Stimulated activated CD4-positive, alpha-beta T cell treated with anti-CD3 and anti-CD28 coated beads, Interleukin-1b, Interleukin-23, amount 100 ng/mL, for 1 hour (primary cell): ENCODE results near the gene HMGB3.
"Not testable (repeated sequence)": the region's sequence is repeated elsewhere in the genome, so short reads cannot be mapped to it uniquely, and the experiment has no call there.

Experiments used
- DNase-seq, 2 donors: peaks; one replicate each; pipeline ENCODE4 v3.0.0-alpha.2; 2020; ENCODE audit warnings: low read depth in 2 of 2

The HMGB3 gene

DNA sequence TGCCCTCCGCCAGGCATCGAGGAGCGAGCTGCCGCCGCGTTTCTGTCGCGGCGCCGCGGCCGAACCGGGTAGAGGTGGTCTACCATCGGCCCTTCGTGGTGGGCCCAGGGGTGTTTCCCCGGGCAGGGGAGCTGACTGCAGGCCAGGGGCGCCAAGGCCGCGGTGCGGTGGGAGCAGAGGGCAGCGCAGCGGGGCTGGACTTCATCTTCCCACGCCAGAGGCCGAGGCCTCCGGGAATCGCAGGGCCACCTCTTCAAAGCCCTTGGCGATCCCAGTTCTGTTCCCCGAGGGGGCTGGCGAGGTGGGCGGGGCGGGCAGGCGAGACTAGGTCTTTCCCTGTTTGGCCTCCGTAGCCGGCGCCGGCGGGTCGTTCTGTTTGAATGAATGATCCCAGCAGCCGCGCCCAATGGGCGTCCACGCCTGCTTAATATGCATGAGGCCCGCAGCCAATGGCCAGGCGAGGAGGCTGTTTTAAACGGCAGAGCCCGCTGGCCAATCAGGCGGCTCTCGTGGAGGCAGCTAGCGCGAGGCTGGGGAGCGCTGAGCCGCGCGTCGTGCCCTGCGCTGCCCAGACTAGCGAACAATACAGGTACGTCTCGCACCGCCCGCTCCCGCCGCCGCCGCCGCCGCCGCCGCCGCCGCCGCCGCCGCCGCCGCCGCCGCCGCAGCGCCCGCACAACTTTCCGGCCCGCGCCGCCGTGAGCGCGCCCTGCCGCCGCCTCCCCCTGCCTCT lies at the start of gene HMGB3:
HMGB3 (plus strand) TSS at position 548 of the 733 bp plus-strand sequence. CDS start 2,265 bp downstream, outside the sequence.
- DNase-seq, result peak; percentile 31 to 42

DNA sequence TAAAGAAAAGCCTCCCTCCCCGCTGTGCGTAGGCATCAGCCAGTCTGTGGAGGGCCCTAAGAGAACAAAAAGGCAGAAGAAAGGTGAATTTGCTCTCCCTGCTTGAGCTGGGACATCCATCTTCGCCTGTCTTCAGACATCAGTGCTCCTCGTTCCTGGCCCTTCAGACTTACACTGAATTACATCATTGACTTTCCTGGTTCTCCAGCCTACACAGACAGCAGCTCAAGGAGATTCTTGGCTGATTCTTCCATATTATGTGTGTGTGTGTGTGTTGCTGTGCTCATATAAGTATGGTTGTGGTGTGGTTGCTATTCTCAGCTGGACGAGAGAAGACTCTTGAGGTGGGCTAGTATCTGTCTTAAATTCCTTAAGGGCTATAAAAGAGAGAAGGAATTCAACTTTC lies 49.2 kb upstream of the HMGB3 start:
- no peak for DNase-seq

DNA sequence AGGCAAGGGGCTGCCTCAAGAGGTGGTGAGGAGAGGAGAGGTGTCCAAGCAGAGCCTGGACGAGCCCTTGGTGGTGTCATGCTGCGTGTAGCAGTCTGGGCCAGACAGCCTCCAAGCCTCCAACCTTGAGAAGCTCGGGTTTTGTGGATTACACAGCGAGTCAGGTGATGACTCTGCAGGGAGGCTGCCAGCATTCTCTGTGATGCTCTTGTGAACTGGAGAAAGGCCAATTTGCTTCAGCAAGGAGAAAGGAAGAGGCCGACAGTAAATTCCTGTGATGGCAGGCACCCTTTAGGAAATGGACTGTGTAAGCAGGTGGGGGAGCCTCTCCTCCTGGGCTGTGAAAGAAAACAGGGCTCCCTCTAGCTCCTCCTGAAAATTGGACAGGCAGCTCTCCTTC lies 48.7 kb upstream of the HMGB3 start:
- DNase-seq, result no peak

DNA sequence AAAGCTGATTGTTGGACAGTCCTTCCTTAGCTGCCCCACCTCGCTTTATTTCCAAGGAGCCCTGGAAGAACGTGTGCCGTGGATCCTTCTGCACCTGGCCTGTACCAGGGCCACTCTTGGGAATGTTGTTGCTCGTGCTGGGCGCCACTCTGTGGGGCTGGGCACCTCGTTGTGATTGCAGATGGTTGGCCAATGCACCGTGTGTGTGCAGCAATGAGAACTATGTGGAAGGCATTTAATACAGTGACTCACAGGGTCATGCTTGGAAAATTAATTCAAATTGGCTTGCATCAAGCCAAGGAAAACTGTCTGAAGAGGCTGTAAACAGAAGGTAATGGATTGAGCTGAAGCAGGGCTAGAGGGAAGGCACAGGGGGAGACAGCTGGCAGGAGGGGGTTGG lies 47.7 kb upstream of the HMGB3 start:
- DNase-seq, result no peak

DNA sequence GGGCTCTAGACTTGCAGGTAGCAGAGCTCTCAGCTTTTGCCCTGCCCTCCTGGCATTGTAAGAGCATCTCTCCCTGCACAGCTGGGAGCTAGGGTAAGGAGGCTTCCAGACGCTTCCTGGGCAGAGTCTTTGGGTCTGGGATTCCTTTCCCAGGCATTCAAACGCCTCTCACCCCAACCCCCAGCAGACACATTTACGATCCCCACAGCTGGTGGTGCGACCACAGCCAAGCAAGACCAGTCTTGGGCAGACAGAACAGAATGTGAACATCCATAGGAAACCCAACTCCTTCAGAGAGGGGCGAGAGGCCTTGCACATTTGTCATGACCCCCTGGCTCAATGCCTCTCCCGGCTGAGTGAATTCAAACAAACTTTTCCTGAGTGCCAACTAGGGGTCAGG lies 46.6 kb upstream of the HMGB3 start:
- DNase-seq, result no peak

DNA sequence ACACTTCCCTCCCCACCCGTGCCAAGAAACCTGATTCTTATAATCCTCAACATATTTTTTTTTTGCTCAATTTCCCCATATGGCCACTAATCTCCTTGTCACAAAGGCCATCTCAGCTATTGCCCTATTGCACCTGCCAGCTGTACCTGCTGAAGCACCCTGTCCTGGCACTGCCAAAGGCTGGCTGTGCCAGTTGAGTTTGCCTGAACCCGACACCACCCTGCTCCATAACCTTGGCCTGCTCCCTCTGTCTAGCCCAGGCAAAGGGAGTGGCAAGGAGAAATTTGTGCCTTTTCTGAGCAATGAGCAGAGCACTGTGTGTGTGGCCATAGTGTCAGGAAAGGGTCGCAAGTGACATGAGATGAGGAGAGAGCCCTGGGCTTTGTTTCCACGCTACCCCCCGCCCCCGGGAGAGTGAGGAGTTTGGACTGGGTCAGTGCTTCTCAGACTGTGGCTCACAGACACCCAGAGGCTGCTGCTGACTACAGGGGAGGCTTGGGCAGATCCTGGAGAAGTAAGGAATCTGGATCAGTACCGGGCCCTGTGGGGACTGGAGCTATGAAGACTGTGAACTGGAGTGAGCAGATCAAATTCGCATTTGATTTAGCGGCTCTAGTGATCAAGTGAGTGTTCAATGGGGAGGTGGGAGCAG lies 42.2 kb upstream of the HMGB3 start:
- no peak for DNase-seq

DNA sequence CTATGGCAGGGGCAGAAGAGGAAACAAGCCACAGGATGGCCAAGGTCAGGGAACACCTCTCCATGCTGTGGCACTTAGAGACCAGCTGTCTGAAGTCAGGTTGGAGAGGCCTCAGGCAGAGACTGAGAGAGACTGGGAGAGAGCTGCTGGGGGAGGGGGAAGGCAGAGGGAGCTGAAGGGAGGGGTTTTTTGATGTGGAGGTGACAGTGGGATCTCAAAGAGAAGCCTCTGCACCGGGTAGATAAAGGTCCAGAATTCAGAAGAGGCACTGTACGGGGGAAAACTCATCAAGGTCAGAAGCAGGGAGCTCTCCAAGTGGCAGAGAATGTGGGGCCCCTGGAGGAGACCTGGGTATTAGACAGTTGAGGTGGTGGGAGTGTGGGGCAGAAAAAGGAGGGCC lies 41.6 kb upstream of the HMGB3 start:
- DNase-seq, result no peak

DNA sequence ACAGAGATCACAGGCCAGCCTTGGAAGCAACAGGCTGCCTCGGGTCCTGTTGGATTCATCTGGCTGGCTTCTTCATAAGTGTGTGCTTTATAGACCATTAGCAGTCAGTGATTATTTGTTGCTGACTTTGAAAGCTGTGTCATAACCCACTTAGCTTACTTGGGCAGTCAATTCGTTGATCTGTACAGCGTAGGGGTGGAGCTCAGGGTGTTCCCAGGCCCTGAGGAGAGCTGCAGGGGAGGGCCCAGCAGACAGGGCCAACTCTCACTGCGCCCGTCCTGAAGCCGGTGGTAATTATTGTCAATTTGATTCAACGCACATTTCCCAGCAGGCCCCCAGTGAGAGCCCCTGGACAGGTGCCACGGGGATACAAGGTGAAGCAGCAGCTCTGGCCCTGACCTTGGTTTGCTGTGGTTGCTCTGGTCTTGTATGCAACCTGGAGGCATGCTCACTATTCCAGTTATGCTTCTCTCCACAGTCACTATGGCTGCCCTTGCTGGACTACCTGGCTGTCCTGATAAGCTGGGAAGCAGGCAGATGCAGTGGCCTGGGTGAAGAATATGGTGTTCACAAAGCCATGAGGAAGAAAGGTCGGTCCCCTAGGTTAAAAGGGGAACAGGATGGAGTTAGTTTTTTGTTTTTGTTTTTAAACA lies 40.1 kb upstream of the HMGB3 start:
- DNase-seq, result no peak

DNA sequence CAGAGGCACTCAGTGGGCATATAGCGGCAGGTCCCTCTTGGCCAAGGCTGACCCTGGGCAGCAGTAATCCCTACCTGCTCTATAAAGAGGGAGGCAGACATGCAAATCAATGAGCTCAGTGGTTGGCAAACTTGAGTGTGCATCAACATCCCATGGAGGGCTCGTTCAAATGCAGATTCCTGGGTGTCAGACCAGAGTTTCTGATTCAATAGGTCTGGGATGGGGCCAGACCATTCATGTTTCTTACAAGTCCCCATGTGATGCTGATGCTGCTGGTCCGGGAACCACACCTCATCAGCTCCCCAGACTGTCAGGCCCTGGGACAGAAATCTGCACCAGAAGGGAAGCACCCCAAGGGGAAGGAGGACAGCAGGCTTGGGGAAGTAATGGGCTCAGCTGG lies 38.9 kb upstream of the HMGB3 start:
- no peak for DNase-seq

DNA sequence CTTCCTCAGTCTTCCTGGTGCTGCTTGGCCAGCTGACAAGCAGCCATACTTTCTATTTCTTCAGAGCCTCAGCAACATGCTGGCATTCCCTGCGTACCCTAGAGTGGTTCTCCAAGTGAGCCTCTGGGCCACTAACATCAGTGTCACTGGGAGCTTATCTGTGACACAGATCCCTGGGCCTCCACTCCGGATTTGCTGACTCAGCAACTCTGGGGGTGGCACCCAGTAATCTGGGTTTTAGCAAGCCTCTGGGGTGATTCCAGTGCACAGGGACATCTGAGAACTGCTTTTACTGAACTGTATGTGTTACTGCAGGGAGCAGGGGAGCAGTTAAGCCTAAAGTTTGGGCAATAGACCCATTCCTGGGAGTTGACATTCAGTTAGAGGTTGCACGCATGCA lies 28.2 kb upstream of the HMGB3 start:
- no peak for DNase-seq

DNA sequence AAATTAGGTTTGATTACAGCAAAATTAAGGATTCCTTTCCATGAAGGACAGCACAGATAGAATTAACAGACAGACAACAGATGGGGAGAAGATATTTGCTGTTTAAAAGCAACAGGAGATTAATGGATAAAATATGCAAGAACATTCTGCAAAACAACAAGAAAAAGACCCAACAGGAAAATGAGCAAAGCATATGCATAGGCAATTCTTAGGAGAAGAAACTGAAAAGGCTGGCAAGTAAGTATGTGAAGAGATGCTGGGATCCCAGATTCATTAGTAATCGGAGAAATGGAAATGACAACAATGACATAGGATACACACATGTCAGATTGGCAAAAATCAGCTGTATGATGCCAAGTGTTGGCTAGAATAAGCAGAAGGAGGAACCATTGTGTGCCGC lies 27.5 kb upstream of the HMGB3 start:
- DNase-seq, result no peak

DNA sequence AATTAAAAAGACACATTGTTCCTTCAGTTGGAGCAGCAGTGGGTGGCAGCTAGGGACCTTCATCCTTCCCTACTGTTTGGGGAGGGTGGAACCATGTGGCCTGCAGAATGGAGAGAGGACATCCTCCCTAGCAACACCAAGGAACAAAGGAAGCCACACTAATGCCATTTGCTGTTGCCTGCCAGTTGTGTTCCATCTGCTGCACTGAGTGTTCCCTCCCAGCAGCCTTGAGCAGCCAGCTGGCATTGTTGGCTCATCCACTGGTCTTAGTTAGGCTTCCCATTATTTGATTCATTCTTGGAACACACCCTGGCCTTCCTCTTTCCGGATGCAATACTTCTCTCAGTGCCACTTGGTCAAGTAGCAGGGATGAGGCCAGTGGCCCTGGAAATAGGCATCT lies 25.0 kb upstream of the HMGB3 start:
- no peak for DNase-seq

DNA sequence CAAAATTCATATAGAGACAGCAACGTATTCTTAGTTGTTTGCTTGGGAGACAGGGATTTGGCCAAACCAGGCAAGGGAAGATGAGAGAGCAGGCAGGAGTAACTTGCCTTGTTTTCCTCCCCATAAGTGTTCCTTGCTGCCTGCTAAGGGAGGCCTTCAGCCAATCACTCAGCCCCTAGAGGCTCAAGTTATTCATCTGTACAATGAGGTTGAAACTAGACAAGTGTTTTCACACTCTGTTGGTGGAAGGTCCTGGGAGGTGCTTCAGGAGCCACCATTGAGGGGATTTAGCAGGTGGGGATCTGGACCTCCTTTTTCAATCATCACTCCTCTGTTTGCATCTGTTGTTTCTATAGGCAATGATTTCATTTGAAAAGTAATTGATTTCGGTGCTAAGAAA lies 23.6 kb upstream of the HMGB3 start:
- no peak for DNase-seq

DNA sequence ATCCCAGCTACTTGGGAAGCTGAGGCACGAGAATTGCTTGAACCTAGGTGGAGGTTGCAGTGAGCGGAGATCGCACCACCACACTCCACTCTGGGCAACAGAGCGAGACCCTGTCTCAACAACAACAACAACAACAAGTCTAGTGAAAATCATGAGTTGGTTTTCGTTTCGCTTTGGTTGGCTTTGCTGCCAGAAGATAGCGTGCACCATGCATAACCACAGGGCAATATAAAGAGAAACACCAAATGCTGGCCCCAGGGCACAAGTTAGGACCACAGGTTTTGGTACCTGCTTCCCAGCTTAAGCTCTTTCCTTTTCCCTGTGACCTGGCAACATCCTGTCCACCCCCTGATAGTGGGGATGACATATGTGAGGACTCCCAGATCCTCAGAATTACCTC lies 21.5 kb upstream of the HMGB3 start:
- DNase-seq, result no peak

DNA sequence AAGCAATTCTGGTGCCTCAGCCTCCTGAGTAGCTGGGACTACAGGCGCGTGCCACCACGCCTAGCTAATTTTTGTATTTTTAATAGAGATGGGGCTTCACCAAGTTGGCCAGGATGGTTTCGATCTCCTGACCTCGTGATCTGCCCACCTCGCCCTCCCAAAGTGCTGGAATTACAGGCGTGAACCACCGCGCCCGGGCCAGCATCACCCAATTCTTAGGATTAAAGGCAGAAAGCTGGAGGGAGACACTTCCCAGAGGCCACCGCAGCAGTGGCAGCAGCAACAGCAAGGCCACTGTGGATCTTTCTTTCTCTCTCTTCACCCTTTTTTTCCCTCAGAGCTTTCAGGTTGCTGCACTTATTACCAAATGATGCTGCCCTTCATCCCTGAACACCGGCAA lies 18.7 kb upstream of the HMGB3 start:
- DNase-seq, result not testable (repeated sequence)

DNA sequence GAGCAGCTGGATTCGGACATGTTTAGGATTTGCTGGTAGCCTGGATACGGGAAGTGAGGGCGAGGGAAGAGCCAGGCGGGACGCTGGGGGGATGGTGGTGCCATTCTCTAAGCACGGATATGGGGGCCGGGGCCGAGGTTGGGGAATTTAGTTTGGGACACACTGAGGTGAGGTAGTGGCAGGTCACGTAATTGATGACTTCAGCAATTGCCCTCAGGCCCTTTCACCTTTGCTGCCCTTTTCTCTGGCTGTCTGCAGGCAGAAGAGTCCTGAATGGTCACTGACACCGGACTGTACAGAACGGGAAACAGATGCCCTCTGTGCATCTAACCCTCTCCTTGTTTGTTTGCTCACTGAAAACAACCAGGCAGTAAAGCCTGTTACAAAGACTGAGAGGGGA lies 16.9 kb upstream of the HMGB3 start:
- DNase-seq, result no peak

DNA sequence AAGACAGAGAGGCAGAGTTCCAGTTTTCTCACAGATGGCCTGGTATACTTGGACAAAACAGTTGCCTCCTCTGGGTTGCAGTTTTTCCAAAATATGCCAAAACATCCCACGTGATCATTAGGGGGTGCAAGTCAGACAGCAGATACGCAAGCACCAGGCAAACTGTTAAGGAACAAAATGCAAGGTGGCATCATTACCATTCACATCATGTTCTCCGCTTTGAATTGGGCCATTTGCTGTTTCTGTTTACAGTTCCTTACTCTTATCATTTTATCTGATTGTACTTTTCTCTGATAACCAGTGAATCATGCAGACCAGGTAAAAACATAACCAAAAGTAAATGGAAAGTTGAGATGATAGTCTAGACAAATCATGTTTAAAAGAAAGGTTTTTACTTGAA lies 16.4 kb upstream of the HMGB3 start:
- DNase-seq, result no peak

DNA sequence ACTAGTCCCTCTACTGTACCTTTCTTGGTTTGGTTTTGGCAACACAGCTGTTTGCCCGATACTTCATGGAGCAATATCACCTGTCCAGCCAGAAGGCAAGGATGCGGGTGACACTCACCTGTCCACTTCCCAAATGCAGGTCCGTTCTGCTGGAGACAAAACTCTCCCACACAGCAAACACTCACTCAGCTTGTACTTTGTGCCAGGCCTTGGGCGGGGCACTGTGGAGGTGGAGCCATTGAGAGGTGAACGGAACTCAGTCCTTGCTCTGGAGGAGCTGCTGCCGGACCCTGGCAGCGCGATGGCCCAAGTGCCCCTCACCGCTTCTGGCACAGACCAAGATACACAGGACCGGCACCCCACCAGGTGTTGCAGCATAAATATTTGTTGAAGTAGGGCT lies 15.3 kb upstream of the HMGB3 start:
- DNase-seq, result no peak

DNA sequence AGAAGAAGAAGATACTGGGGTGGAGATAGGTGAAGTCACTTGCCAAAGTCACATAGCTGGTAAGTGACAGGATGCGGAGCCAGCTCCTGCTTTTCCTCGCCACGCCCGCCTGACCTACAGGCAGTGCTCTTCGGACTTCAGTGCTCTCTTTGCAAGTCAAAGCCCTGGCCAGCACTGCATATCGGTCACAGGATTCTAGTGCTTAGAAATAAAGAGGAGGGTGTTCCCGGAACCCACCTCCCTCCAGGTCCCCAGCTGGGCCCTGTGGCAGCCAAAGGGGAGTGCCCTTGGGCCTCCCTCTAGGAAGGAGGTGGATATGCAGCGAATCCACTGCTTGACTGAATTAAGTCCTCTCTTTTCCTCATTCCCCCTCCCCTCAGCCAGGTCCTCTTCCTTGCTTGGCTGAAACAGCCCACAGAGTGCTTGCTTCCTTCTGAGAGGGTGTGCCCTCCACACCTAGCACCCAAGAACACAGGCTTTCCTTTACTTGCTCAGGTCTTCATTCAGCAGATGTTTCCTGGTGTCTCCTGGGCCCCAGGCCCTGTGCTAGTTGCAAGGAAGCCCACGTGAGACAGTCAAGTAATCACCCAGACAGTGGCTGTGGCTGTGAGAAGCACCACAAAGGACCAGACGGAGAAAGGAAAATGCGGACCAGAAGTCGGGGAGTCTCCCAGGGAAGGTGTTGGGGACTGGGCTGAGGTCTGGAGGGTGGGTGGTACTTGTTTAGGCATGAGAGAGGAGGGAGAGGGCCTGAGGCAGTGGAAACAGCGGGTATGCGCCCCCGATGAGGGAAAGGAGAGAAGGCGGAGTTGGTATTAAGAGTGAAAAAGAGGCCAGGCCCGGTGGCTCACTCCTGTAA lies 14.0 kb upstream of the HMGB3 start:
- DNase-seq, result no peak

DNA sequence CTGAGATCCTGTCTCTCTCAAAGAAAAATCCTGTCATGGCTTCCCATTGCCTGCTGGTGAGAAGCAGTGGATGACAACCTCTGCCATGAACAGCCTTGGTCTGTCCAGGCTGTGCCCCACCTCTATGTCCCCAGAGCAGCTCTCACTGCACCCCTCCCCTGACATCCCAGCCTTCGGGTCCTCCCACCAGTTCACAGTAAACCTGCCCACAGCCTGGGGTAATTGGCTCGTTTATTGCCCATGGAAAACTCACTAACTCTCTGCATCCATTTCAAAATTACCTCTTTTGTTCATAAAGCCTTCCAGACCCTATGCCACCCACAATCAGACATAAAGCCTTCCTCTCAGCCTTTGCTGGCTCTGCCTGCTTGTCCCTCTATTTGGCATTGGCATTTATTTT lies 10.7 kb upstream of the HMGB3 start:
- DNase-seq, result no peak

DNA sequence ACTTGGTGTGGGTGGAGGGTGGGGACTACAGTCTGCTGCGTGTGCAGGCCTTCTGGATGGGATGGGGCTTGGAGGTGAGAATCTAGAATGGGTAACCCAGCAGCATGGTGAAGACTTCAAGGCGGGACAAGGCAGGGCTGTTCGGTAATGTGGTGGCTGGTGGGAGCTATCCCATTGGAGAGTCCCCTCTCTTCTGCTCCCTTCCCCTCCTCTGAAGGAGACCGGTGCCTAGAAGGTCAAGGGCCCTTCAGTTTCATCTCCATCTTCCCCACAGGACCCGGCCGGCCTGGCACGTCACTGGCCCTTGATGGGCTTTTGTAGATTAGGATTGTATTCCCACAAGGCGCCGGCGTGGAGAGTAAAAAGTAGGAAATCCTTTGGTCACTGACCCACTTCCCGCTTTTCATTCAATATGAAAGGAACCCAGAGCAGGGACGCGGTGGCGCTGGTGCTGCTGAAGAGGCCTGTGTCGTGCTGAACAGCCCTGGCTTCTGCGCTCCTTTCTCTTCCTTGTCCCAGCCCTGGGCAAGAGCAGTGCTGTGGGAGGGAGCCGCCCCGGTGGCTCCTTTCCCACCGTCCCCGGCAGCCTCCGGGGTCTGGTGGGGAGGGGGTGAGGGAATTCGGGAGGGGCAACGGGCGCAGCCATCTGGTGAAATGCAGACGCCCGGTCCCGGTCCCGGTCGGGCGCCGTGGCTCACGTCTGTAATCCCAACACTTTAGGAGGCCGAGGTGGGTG lies 7.3 kb upstream of the HMGB3 start:
- DNase-seq, result no peak
